Erythroblast (primary cell): ENCODE measurements around the gene TNIK.

ENCODE experiments used
- GATA1 ChIP-seq: IDR thresholded peaks from 2 replicates; pipeline ENCODE4 v1.6.1; 2011; ENCODE audit warnings: low read depth, mild to moderate bottlenecking, control low read depth, low read length, moderate library complexity
- POLR2A ChIP-seq: IDR thresholded peaks from 2 replicates; pipeline ENCODE4 v1.6.1; 2011; ENCODE audit warnings: mild to moderate bottlenecking, low read length

GRCh38 chr3:171295484-171296373 lies 164.5 kb downstream of the TNIK start:
- no peak for TF ChIP-seq POLR2A
- TF ChIP-seq GATA1: no peak
